DOHH2 (cell line): ENCODE measurements around the gene SPRTN.
A peak's percentile ranks its signal among the peaks of the same experiment; 100 is the strongest.

Experiments
- H3F3A ChIP-seq: fragments of 200-600 bp; sonication (generic), shearing (Covaris generic); 2 replicates; pipeline ENCODE4 v1.6.0; 2016; ENCODE audit warnings: antibody characterized with exemption, mild to moderate bottlenecking; ENCODE audit not compliant: control insufficient read depth, insufficient read depth
- H3K27ac ChIP-seq: fragments of 200-600 bp; sonication (generic); 2 replicates; pipeline ENCODE4 v1.5.1; 2014; ENCODE audit warnings: low read depth, mild to moderate bottlenecking, low read length, moderate library complexity
- H3K27me3 ChIP-seq: fragments of 200-600 bp; sonication (generic); 2 replicates; pipeline ENCODE4 v1.6.1; 2014; ENCODE audit warnings: mild to moderate bottlenecking, low read length, mixed read lengths; ENCODE audit not compliant: control insufficient read depth
- H3K36me3 ChIP-seq: fragments of 200-600 bp; sonication (generic); 2 replicates; pipeline ENCODE4 v1.6.1; 2014; ENCODE audit warnings: mild to moderate bottlenecking, low read length, moderate library complexity, mixed read lengths; ENCODE audit not compliant: control insufficient read depth
- H3K4me1 ChIP-seq: fragments of 200-600 bp; sonication (generic); 2 replicates; pipeline ENCODE4 v1.6.1; 2014; ENCODE audit warnings: mild to moderate bottlenecking, low read length, mixed read lengths; ENCODE audit not compliant: control insufficient read depth
- H3K4me2 ChIP-seq: fragments of 200-600 bp; sonication (generic); 2 replicates; pipeline ENCODE4 v1.6.0; 2014; ENCODE audit warnings: mild to moderate bottlenecking, low read length, moderate library complexity
- H3K4me3 ChIP-seq: fragments of 200-600 bp; sonication (generic); 2 replicates; pipeline ENCODE4 v1.5.1; 2014; ENCODE audit warnings: mild to moderate bottlenecking, low read length, mixed read lengths
- H3K79me2 ChIP-seq: fragments of 200-600 bp; sonication (generic); 2 replicates; pipeline ENCODE4 v1.6.1; 2014; ENCODE audit warnings: mild to moderate bottlenecking, low read length, mixed read lengths; ENCODE audit not compliant: control insufficient read depth
- H3K9me2 ChIP-seq: fragments of 200-600 bp; sonication (generic); replicated peaks from 2 replicates; pipeline ENCODE4 v1.6.1; 2014; ENCODE audit warnings: mild to moderate bottlenecking, low read length, mixed read lengths; ENCODE audit not compliant: control insufficient read depth
- H3K9me3 ChIP-seq: fragments of 200-600 bp; sonication (generic); 2 replicates; pipeline ENCODE4 v1.6.1; 2014; ENCODE audit warnings: antibody characterized with exemption, low read length, mixed read lengths; ENCODE audit not compliant: control insufficient read depth, insufficient read depth
- H4K20me1 ChIP-seq: fragments of 200-600 bp; sonication (generic); 2 replicates; pipeline ENCODE4 v1.6.0; 2014; ENCODE audit warnings: low read depth, mild to moderate bottlenecking, antibody characterized with exemption, low read length, moderate library complexity; ENCODE audit not compliant: control insufficient read depth, insufficient read depth
- CTCF ChIP-seq: fragments of 200-600 bp; sonication (generic); IDR thresholded peaks from one replicate; pipeline ENCODE4 v1.5.1; 2014; ENCODE audit warnings: antibody characterized with exemption, mild to moderate bottlenecking, low read depth, low read length; ENCODE audit not compliant: poor library complexity, severe bottlenecking
- EZH2phosphoT487 ChIP-seq: fragments of 200-600 bp; sonication (generic); IDR thresholded peaks from 2 replicates; pipeline ENCODE4 v1.6.1; 2017; ENCODE audit warnings: borderline replicate concordance, mild to moderate bottlenecking, antibody characterized with exemption, low read length, moderate library complexity, mixed read lengths

Gene SPRTN

GRCh38 chr1:231357187-231357772 lies 19.2 kb downstream of the SPRTN start:
- Histone ChIP-seq H4K20me1 (no peaks in the 10 kb centered on the region), H3K9me2 (no peaks in the 10 kb centered on the region), H3K4me2 (no peak overlapping the region), H3K36me3 (peaks cover 10% of the 10 kb centered on the region), H3K79me2 (no peaks in the 10 kb centered on the region), H3K4me3 (no peak overlapping the region), H3K9me3 (no peaks in the 10 kb centered on the region), H3K27me3 (no peaks in the 10 kb centered on the region), H3K4me1 (no peaks in the 10 kb centered on the region), H3K27ac (no peak overlapping the region), H3F3A (peaks cover 11% of the 10 kb centered on the region; the same call in 1 of the 2 replicates)
- TF ChIP-seq EZH2phosphoT487 (no peak), CTCF (no peak)

- H3K4me2 ChIP-seq = no peak overlapping the region
These were observed 19.8 kb downstream of the SPRTN start for GRCh38 chr1:231357831-231358354.

GRCh38 chr1:231359113-231359512 lies 21.0 kb downstream of the SPRTN start:
- no peak overlapping the region for H3K4me2 ChIP-seq
- H3K4me1 ChIP-seq = no peaks in the 10 kb centered on the region
- H3K9me2 ChIP-seq = no peaks in the 10 kb centered on the region
- H3F3A ChIP-seq = peaks cover 8% of the 10 kb centered on the region; the same call in 1 of the 2 replicates
- H4K20me1 ChIP-seq = no peaks in the 10 kb centered on the region
- TF ChIP-seq EZH2phosphoT487 (no peak), CTCF (no peak)
- no peaks in the 10 kb centered on the region; the same call in 1 of the 2 replicates for H3K36me3 ChIP-seq
- no peaks in the 10 kb centered on the region for H3K9me3 ChIP-seq
- H3K27ac ChIP-seq = no peak overlapping the region
- H3K79me2 ChIP-seq = no peaks in the 10 kb centered on the region
- no peak overlapping the region for H3K4me3 ChIP-seq
- H3K27me3 ChIP-seq = no peaks in the 10 kb centered on the region

More at GRCh38 chr1:231357831-231358354, 19.8 kb downstream of the SPRTN start:
- H3K4me1 ChIP-seq = no peaks in the 10 kb centered on the region
- peaks cover 11% of the 10 kb centered on the region; the same call in 1 of the 2 replicates for H3F3A ChIP-seq
- H4K20me1 ChIP-seq = no peaks in the 10 kb centered on the region
- H3K9me3 ChIP-seq = no peaks in the 10 kb centered on the region
- TF ChIP-seq CTCF (peak; percentile 79), EZH2phosphoT487 (no peak)
- H3K27me3 ChIP-seq = no peaks in the 10 kb centered on the region
- no peak overlapping the region for H3K4me3 ChIP-seq
- no peaks in the 10 kb centered on the region for H3K79me2 ChIP-seq
- peaks cover 3% of the 10 kb centered on the region for H3K36me3 ChIP-seq
- no peak overlapping the region for H3K27ac ChIP-seq
- no peaks in the 10 kb centered on the region for H3K9me2 ChIP-seq
